ENCODE results near the gene ME3. TPM values are rescaled to one million over a fixed set of nuclear protein-coding genes. Genes with fewer than 3 reads are reported as not detected.

Gene ME3
- total RNA-seq, 1 donor: 19.9 TPM

DNA sequence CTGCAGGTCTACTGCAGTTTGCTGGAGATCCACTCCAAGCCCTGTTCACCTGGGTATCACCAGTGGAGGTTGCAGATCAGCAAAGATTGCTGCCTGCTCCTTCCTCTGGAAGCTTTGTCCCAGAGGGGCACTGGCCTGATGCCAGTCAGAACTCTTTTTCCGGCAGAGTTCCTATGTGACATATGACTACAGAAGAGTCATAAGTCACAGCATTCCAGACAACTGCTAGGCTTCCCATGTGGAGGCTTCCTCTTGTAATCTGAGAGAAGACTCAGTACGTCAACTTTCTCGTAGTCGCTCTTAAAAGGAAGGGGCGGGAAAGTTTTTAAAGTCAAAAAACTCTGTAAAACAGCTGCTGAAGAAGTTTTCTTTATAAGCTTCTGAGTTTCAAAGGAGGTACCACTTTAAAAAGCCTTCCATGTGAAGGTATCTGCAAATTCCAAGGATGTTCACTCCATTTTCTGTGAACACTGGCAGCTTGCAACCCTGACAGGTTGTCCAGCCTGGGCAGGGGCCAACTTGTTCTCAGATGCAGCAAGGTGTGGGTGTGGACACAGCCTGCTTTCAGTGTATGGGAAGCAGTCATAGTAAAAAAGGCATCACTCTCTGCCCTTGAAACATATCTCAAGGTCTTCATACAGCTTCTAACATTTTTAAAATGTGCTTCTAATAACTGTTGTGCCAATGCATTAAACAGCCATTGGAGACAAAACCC, 97.8 kb downstream of the ME3 start:
- no peak for DNase-seq (ENCODE audit: low read depth)
- no peak overlapping the region for H3K4me3 ChIP-seq (ENCODE audit: low read depth, low read length)
- TF ChIP-seq CTCF (IDR thresholded peaks at IDR 0.05; ENCODE audit: insufficient read depth, low read depth, low read length): no peak

DNA sequence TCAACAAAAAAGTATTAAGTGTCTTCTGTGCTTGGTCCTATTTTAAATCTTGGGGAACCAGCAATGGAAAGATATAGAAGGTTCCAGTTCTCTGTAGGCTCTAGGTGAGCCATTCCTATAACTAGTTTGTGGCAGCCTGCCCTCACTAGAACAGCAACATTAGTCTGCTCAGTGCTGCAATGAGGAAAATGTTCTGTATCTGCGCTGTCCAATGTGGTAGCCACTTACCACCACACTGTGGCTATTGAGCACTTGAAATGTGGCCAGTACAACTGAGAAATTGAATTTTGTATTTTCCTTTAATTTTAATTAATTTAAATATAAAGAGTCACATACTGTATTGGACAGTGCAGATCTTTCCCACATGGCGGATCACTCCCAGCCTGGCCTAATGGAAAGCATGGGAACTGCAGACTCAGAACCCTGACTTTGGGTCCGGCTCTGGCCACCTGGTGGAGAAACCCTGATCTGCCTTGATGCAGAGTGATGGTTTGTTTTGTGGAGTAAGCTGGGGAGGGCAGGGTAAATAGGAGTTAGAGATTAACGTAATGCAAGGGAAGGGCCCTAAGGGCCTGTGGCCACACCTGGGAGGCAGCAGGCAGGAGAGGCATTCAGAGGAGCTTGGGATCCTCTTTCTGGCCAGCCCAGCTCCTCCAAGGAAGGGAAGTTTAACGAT, 101.0 kb downstream of the ME3 start:
- TF ChIP-seq CTCF (IDR thresholded peaks at IDR 0.05; ENCODE audit: insufficient read depth, low read depth, low read length): peak; percentile 68
- peak; percentile 20 for DNase-seq (ENCODE audit: low read depth)
- no peak overlapping the region for H3K4me3 ChIP-seq (ENCODE audit: low read depth, low read length)

GRCh38 chr11:86570451-86570850, 102.0 kb downstream of the ME3 start:
- TF ChIP-seq CTCF (IDR thresholded peaks at IDR 0.05; ENCODE audit: insufficient read depth, low read depth, low read length): no peak
- H3K4me3 ChIP-seq (ENCODE audit: low read depth, low read length): no peak overlapping the region
- no peak for DNase-seq (ENCODE audit: low read depth)

GRCh38 chr11:86570020-86570419, 102.4 kb downstream of the ME3 start:
- no peak for TF ChIP-seq CTCF (IDR thresholded peaks at IDR 0.05; ENCODE audit: insufficient read depth, low read depth, low read length)
- H3K4me3 ChIP-seq (ENCODE audit: low read depth, low read length): no peak overlapping the region
- no peak for DNase-seq (ENCODE audit: low read depth)

DNA sequence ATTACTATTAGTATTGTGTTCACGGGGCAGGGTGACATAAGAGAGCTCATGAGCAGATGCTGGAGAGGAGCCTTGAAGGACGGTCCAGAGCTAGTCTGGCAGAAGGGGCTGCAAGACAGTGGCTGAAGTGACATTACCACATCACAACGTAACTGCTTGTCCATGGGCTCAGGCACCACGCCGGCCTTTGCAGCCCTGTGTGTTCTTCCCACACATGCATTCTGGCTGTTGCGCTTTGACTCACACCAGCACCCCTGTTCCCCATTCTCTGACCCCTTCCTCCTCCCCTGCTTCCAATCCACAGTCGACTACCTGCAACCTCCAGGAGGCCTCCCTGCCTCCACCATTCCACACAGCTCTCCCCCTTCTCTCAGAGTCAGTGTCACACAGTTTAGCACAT, 103.3 kb downstream of the ME3 start:
- TF ChIP-seq CTCF (IDR thresholded peaks at IDR 0.05; ENCODE audit: insufficient read depth, low read depth, low read length): no peak
- H3K4me3 ChIP-seq (ENCODE audit: low read depth, low read length): no peak overlapping the region
- no peak for DNase-seq (ENCODE audit: low read depth)

GRCh38 chr11:86565801-86566312, 106.6 kb downstream of the ME3 start:
- DNase-seq (ENCODE audit: low read depth): no peak
- H3K4me3 ChIP-seq (ENCODE audit: low read depth, low read length): no peak overlapping the region
- no peak for TF ChIP-seq CTCF (IDR thresholded peaks at IDR 0.05; ENCODE audit: insufficient read depth, low read depth, low read length)
